ENCODE measurements around the gene TMED10.
A peak's percentile ranks its signal among the peaks of the same experiment; 100 is the strongest.
"Not testable (repeated sequence)": the region's sequence is repeated elsewhere in the genome, so short reads cannot be mapped to it uniquely, and the experiment has no call there.

The TMED10 gene

GRCh38 chr14:75156901-75157300 lies 19.5 kb downstream of the TMED10 start:
- no peak for DNase-seq

DNA sequence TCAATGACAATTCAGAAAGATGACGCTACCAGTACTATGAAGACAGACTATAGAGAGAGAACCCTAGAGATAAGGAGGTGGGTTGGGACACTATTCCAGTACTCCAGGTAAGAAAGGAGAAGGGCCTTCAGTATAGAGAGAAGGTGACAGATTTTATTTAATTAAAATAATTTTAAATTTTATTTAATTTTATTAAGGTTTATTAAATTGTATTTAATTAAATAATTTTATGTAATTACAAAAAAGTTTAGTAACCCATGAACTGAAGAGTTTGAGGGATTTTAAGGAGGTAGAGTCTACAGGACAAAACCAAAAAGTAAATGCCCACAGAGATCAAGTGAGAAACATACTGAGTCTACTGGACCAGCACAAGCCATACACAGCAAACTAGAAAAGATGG lies 20.3 kb downstream of the TMED10 start:
- DNase-seq, result no peak

DNA sequence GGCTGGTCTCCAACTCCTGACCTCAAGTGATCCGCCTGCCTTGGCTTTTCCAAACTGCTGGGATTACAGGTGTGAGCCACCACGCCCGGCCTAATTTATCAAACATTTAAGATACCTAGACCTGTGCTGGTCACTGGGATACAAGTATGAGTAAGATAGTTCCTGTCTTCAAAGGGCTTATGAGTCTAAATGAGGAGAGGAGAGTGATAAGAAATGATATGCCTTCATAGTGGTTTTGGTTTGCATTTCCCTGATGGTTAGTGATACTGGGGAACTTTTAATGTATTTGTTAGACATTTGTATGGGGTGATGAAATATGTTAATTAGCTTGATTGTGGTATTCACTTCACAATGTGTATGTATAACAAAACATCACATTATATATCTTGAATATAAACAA lies 21.2 kb downstream of the TMED10 start:
- DNase-seq, result no peak

- no peak for DNase-seq
These were observed 23.1 kb downstream of the TMED10 start for GRCh38 chr14:75153295-75153694.

- no peak for DNase-seq
These were observed 24.6 kb downstream of the TMED10 start for GRCh38 chr14:75151851-75152250.

GRCh38 chr14:75150637-75151036 lies 25.8 kb downstream of the TMED10 start:
- DNase-seq, result not testable (repeated sequence)

DNA sequence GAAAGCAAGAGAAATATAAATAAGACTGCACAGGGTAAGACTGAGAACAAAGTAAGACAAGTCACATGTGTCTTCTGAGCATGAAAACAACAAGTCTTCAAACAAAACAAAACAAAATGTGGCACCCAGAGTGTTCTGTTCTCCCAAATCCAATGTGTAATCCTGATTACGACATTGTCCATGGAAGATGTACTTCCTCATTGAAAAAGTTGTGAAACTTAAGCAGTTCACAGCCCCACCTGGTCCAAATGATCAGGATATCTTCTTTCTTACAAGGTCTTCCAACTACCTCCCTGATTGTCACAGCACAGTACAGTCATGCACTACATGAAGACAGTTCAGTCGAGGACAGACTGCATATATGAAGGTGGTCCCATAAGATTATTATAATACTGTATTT lies 26.3 kb downstream of the TMED10 start:
- no peak for DNase-seq

GRCh38 chr14:75147423-75148071 lies 28.9 kb downstream of the TMED10 start:
- peak; percentile 73 for DNase-seq

- no peak for DNase-seq
These were observed 31.5 kb downstream of the TMED10 start for GRCh38 chr14:75144944-75145343.

DNA sequence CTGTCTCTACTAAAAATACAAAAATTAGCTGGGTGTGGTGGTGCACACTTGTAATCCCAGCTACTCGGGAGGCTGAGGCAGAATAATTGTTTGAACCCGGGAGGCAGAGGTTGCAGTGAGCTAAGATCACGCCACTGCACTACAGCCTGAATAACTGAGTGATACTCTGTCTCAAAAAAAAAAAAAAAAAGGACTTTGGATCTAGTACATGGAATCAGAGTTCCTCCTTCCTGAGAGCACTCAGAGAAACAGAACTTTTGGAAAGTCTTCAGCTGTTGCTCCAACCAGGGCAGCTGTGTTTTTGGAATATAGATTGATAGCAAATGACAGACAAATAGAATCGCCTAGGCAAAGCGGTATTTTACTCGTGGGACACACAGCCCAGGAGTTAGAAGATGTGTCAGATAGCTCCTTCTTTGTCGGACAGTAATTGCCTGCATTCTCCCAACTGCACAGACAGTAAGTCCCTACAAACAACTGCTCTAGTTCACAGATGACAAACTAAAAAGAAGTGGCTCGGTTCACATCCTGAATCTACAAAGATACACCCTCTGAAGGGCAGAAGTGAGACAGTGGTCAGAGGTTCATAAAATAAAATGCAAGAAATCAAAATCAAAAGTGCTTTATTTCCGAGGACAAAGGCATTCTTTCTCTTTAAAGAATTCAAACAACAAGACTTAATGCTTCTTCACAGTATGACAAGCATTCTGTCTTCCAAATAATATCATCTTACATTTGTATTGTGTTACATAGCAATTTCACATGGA lies 32.5 kb downstream of the TMED10 start:
- no peak for DNase-seq

DNA sequence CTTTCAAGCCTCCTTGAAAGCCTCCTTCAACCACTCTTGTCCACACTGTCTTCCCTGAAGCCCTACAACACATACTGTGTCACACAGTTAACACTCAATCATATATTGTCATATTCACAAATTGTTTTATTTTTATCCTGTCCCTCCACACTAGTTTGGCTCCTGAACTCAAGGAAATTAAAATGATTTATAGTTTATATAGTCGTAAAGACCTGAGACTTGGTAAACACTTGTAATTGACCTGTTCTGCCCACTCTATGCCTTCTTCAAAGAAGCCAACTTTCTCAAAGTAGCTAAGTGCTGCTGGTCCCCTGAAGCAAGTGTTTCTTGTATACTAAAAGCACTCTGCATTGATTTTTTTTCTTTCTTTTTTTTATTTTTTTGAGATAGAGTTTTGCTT lies 33.9 kb downstream of the TMED10 start:
- no peak for DNase-seq

DNA sequence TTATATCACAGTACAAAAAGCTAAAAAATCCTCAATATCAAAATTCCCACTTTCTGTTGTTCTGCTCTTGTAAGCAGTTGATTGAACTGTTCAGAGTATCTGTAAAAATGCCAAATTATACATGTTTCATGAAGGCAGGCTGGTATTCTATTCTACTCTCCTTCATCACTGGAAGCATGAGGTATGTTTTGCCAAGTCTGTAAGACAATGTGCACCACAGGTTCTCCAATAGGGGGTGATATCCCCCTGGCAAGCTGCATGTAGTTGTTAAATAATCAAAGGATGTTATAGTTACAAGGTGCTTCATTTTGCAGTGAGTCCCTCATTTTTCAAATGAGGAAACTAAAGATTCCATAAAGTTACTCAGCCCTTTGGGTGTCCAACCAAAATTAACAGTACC lies 34.4 kb downstream of the TMED10 start:
- peak; percentile 25 for DNase-seq

- DNase-seq, result no peak
These were observed 35.4 kb downstream of the TMED10 start for GRCh38 chr14:75141062-75141461.

DNA sequence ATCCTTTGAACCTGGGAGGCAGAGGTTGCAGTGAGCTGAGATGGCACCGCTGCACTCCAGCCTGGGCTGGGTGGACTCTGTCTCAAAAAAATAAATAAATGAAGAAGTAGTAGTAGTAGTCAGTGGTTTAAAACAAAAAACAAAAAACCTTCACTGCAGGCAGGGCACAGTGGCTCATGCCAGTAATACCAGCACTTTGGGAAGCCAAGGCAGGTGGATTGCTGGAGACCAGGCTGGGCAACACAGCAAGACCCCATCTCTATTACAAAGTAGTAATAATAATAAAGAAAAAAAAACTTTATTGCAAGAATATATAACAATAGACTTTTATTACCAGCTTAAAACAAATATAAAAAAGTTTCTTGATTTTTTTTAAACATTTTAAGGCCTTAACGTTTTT lies 35.8 kb downstream of the TMED10 start:
- DNase-seq, result no peak

DNA sequence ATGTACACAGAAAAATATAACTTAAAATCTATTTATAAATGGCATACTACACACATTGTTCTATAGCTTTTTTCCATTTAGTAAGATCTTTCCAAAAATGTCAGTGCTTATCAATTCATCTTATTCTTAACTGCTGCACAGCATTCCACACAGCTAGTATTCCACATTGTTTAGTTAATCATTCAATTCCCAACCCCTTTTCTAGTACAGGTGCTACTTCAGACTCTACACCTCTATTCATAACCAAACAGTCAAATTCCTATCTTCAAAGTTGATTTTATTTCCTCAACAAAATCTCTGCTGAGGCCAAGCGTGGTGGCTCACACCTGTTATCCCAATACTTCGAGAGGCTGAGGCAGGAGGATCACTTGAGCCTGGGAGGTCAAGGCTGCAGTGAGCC lies 37.2 kb downstream of the TMED10 start:
- no peak for DNase-seq

GRCh38 chr14:75138492-75138891 lies 37.9 kb downstream of the TMED10 start:
- no peak for DNase-seq

- DNase-seq, result no peak
These were observed 41.8 kb downstream of the TMED10 start for GRCh38 chr14:75134644-75135043.

DNA sequence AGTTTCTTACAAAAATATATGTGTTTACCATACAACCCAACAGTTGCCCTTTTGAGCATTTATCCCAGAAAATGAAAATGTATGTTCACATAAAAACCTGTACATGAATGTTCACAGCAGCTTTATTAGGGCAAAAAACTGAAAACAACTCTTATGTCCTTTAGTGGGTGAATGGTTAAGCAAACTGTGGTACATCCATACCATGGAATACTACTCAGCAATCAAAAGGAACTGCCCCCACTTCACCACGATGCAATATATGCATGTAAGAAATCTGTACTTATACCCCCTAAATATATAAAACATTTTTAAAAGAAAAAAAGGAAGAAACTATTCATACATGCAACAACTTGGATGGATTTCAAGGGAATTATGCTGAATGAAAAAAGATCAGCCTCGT lies 42.8 kb downstream of the TMED10 start:
- no peak for DNase-seq

DNA sequence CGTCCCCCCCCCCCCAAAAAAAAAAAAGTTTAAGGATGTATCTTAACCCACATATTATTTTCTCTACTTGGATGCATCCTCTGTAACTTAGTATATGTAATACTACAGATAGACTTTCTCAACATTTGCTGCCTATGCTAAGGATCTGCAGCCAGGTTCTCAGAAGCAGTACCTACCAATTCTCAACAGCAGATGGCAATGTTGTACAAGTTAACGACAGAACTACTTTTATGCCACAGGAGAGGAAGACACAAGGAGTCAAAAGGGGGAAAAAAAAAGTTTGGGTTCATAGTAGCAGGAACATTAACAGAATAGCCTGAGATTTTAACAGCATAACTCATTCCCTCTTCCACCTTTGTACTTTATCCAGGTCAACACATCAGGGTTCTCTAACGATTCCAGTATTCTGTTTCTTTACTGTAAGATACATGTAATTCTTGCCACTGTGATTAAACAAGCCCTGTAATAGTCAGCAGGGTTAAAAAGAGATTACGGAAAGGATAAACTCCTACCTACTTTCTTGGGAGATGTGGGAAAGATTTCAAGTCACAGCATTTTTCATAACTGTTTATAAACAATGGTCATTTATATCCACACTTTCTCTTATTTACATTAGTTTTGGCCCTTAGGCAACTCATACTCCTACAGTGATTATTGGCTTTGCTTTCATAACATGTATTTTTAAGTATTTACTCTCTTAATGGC lies 43.9 kb downstream of the TMED10 start:
- peak; percentile 69 for DNase-seq

GRCh38 chr14:75128596-75128990 lies 47.8 kb downstream of the TMED10 start:
- no peak for DNase-seq

DNA sequence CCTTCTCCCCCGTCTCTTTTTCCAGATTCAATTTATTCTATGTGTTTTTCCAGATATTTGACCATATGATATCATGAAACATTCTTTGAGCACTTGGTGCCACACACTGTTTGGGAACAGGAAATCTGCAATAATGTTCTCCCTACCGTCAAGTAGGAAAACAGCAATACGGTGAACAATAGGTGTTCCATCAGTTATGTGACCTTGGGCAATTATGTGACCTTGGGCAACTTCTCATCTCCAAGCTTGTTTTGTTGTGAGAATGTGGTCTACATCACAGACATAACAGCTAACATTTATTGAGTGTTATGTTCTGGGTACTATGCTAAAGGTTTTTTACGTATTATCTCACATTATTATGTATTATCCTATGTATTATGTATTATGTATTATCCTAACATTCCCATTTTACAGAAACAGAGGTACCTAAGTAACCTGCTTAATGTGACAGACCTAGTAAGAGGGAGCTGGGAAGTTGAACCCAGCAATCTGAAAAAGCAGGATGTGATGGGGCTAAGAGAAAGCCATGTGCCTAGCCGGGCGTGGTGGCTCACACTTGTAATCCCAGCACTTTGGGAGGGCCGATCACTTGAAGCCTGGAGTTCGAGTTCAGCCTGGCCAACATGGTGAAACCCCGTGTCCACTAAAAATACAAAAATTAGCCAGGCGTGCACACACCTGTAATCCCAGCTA lies 48.4 kb downstream of the TMED10 start:
- no peak for DNase-seq

- DNase-seq, result not testable (repeated sequence)
These were observed 49.0 kb downstream of the TMED10 start for GRCh38 chr14:75127474-75127820.

Measured in fibroblast of skin of abdomen (primary cell).